Measurements from ENCODE around the gene TAAR9.

TAAR9 gene

GRCh38 chr6:132537977-132538376 is at the start of gene TAAR9:
TSS of gene TAAR9 (plus strand) at chr6:132538277. CDS start at chr6:132538290, 13 bp downstream.
- no peak for DNase-seq (ENCODE audit: low spot score)

- DNase-seq (ENCODE audit: low spot score) = no peak
These were observed 48.7 kb upstream of the TAAR9 start for GRCh38 chr6:132489376-132489775.

- no peak for DNase-seq (ENCODE audit: low spot score)
These were observed 48.1 kb upstream of the TAAR9 start for GRCh38 chr6:132490024-132490423.

- DNase-seq (ENCODE audit: low spot score) = no peak
These were observed 47.4 kb upstream of the TAAR9 start for GRCh38 chr6:132490478-132491204.

GRCh38 chr6:132491303-132491702 is 46.8 kb upstream of the TAAR9 start:
- no peak for DNase-seq (ENCODE audit: low spot score)

- DNase-seq (ENCODE audit: low spot score) = no peak
These were observed 46.2 kb upstream of the TAAR9 start for GRCh38 chr6:132491881-132492280.

GRCh38 chr6:132494954-132495353 is 43.1 kb upstream of the TAAR9 start:
- DNase-seq (ENCODE audit: low spot score) = no peak

- no peak for DNase-seq (ENCODE audit: low spot score)
These were observed 42.4 kb upstream of the TAAR9 start for GRCh38 chr6:132495604-132496079.

- no peak for DNase-seq (ENCODE audit: low spot score)
These were observed 41.4 kb upstream of the TAAR9 start for GRCh38 chr6:132496519-132497180.

GRCh38 chr6:132498638-132499037 is 39.4 kb upstream of the TAAR9 start:
- DNase-seq (ENCODE audit: low spot score) = no peak

- no peak for DNase-seq (ENCODE audit: low spot score)
These were observed 38.3 kb upstream of the TAAR9 start for GRCh38 chr6:132499757-132500156.

- no peak for DNase-seq (ENCODE audit: low spot score)
These were observed 33.3 kb upstream of the TAAR9 start for GRCh38 chr6:132504757-132505156.

GRCh38 chr6:132505158-132505557 is 32.9 kb upstream of the TAAR9 start:
- DNase-seq (ENCODE audit: low spot score) = no peak

- no peak for DNase-seq (ENCODE audit: low spot score)
These were observed 31.6 kb upstream of the TAAR9 start for GRCh38 chr6:132506461-132506860.

GRCh38 chr6:132506869-132507808 is 30.9 kb upstream of the TAAR9 start:
- DNase-seq (ENCODE audit: low spot score) = no peak

GRCh38 chr6:132511210-132511830 is 26.8 kb upstream of the TAAR9 start:
- no peak for DNase-seq (ENCODE audit: low spot score)

GRCh38 chr6:132511831-132512220 is 26.3 kb upstream of the TAAR9 start:
- DNase-seq (ENCODE audit: low spot score) = no peak

GRCh38 chr6:132512342-132512637 is 25.8 kb upstream of the TAAR9 start:
- no peak for DNase-seq (ENCODE audit: low spot score)

GRCh38 chr6:132512638-132513632 is 25.1 kb upstream of the TAAR9 start, which contains the start of gene STX7:
TSS of gene STX7 (minus strand) at chr6:132513116. CDS start at chr6:132503530, 9,586 bp downstream.
- DNase-seq (ENCODE audit: low spot score) = peak; percentile 97

GRCh38 chr6:132513831-132514545 is 24.1 kb upstream of the TAAR9 start:
- peak; percentile 41 for DNase-seq (ENCODE audit: low spot score)

All from cerebellar cortex (tissue), 1 donor.